NB4 (cell line): ENCODE data around the gene RCOR1.

Experiments used
- MYC ChIP-seq: IDR thresholded peaks from 2 replicates; pipeline ENCODE4 v1.6.1; 2011; ENCODE audit warnings: low read depth, low read length
- POLR2A ChIP-seq: IDR thresholded peaks from 2 replicates; pipeline ENCODE4 v1.6.1; 2011; ENCODE audit warnings: mild to moderate bottlenecking; ENCODE audit not compliant: insufficient read length; ENCODE audit errors: extremely low read depth
- TF ChIP-seq, protein P1 (sequence below): IDR thresholded peaks from one replicate; pipeline ENCODE4 v1.5.1; 2012; ENCODE audit warnings: low read depth, low read length
- TF ChIP-seq, protein P2 (sequence below): IDR thresholded peaks from 2 replicates; pipeline ENCODE4 v1.6.1; 2011; ENCODE audit warnings: low read depth, low read length

DNA sequence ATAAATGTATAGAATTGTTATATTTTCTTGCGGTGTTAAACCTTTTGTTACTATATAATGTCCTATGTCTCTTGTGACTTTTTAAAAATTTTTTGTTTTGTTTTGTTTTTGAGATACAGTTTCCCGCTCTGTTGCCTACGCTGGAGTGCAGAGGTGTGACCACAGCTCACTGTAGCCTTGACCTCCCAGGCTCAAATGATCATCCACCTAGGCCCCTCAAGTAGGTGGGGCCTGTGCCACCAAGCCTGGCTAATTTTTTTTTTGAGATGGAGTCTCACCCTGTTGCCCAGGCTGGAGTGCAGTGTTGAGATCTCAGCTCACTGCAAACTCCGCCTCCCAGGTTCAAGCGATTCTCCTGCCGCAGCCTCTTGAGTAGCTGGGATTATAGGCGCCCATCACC is 26.5 kb upstream of the RCOR1 start:
- TF ChIP-seq, protein P1, sequence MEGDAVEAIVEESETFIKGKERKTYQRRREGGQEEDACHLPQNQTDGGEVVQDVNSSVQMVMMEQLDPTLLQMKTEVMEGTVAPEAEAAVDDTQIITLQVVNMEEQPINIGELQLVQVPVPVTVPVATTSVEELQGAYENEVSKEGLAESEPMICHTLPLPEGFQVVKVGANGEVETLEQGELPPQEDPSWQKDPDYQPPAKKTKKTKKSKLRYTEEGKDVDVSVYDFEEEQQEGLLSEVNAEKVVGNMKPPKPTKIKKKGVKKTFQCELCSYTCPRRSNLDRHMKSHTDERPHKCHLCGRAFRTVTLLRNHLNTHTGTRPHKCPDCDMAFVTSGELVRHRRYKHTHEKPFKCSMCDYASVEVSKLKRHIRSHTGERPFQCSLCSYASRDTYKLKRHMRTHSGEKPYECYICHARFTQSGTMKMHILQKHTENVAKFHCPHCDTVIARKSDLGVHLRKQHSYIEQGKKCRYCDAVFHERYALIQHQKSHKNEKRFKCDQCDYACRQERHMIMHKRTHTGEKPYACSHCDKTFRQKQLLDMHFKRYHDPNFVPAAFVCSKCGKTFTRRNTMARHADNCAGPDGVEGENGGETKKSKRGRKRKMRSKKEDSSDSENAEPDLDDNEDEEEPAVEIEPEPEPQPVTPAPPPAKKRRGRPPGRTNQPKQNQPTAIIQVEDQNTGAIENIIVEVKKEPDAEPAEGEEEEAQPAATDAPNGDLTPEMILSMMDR, result no peak
- TF ChIP-seq POLR2A (no peak), MYC (no peak)
- TF ChIP-seq, protein P2, sequence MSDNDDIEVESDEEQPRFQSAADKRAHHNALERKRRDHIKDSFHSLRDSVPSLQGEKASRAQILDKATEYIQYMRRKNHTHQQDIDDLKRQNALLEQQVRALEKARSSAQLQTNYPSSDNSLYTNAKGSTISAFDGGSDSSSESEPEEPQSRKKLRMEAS, result no peak
